H1 (cell line): ENCODE results near the gene CPA4. TPM values are rescaled to one million over a fixed set of nuclear protein-coding genes. Genes with fewer than 3 reads are reported as not detected.

Experiments used
- CTCF ChIA-PET: fragments of 300-600 bp; sonication (Branson Sonifier 250); formaldehyde crosslinking; loops from one replicate; lab custom pipeline; 2021; ENCODE audit not compliant: partially characterized antibody; lab: Charles Lee
- POLR2A ChIA-PET: fragments of 300-600 bp; sonication (Branson Sonifier 250); formaldehyde crosslinking; loops from one replicate; lab custom pipeline; 2021; ENCODE audit warnings: inconsistent platforms; ENCODE audit not compliant: partially characterized antibody; lab: Charles Lee
- DNase-seq, 2 experiments: peaks; one replicate each; pipeline versions ENCODE4 v3.0.0 to v3.0.0-alpha.2; 2010 to 2022; ENCODE audit warnings: low spot score in 2 of 2, low read depth in 1 of 2, mixed read lengths in 1 of 2
- FAIRE-seq: peaks from 2 replicates; lab custom pipeline; 2011; peaks lifted over from hg19 to GRCh38; lab: Jason Lieb, UNC
- H2AFZ ChIP-seq: 2 replicates; pipeline ENCODE4 v1.8.1; 2012; ENCODE audit warnings: low read length, inconsistent platforms
- H2AK5ac ChIP-seq: 2 replicates; pipeline ENCODE4 v1.6.1; 2013; ENCODE audit warnings: low read depth, low read length
- H2BK120ac ChIP-seq: replicated peaks from 2 replicates; pipeline ENCODE3; 2013; ENCODE audit warnings: low read depth, low read length, inconsistent platforms
- H2BK12ac ChIP-seq: 2 replicates; pipeline ENCODE4 v1.6.1; 2013; ENCODE audit warnings: low read depth, low read length
- H2BK15ac ChIP-seq: 2 replicates; pipeline ENCODE4 v1.6.1; 2013; ENCODE audit warnings: low read length
- H2BK20ac ChIP-seq: 2 replicates; pipeline ENCODE4 v1.6.1; 2013; ENCODE audit warnings: low read length
- H2BK5ac ChIP-seq: 2 replicates; pipeline ENCODE4 v1.6.1; 2013; ENCODE audit warnings: low read depth, low read length
- H3K14ac ChIP-seq: 2 replicates; pipeline ENCODE4 v1.6.1; 2013; ENCODE audit warnings: inconsistent platforms; ENCODE audit not compliant: insufficient read length
- H3K18ac ChIP-seq: 2 replicates; pipeline ENCODE4 v1.6.1; 2013; ENCODE audit warnings: low read length; ENCODE audit errors: extremely low read depth
- H3K23ac ChIP-seq: 2 replicates; pipeline ENCODE4 v1.6.1; 2013; ENCODE audit warnings: inconsistent platforms; ENCODE audit not compliant: insufficient read length
- H3K23me2 ChIP-seq: 2 replicates; pipeline ENCODE4 v1.6.1; 2013; ENCODE audit warnings: low read depth, low read length
- H3K27ac ChIP-seq: 2 replicates; pipeline ENCODE4 v1.6.1; 2011; ENCODE audit warnings: low read depth, low read length, inconsistent platforms
- H3K27me3 ChIP-seq, 4 experiments: replicated peaks in 1 of 4; 1 replicate in 1 of 4; 2 replicates in 3 of 4; pipeline versions ENCODE4 v1.6.1 to v1.8.1; 2011 to 2013; ENCODE audit warnings: low read length in 3 of 4, mild to moderate bottlenecking in 3 of 4, inconsistent platforms in 2 of 4, mixed read lengths in 2 of 4, moderate library complexity in 1 of 4; ENCODE audit not compliant: control insufficient read depth in 3 of 4, insufficient read depth in 3 of 4; ENCODE audit errors: extremely low read depth in 1 of 4
- H3K36me3 ChIP-seq, 4 experiments: 2 replicates each; pipeline versions ENCODE4 v1.6.1 to v1.8.1; 2011 to 2013; ENCODE audit warnings: mild to moderate bottlenecking in 4 of 4, low read length in 3 of 4, moderate library complexity in 2 of 4, control low read depth in 1 of 4, inconsistent platforms in 1 of 4; ENCODE audit not compliant: insufficient read depth in 4 of 4, control insufficient read depth in 2 of 4
- H3K4ac ChIP-seq: replicated peaks from 2 replicates; pipeline ENCODE3; 2013; ENCODE audit warnings: low read length, low read depth, mixed read lengths, inconsistent platforms; ENCODE audit not compliant: insufficient read length
- H3K4me1 ChIP-seq, 4 experiments: replicated peaks in 1 of 4; 1 replicate in 1 of 4; 2 replicates in 3 of 4; pipeline versions ENCODE4 v1.6.1 to v1.8.1; 2011 to 2013; ENCODE audit warnings: low read length in 3 of 4, inconsistent platforms in 2 of 4, mixed read lengths in 1 of 4; ENCODE audit not compliant: insufficient read depth in 4 of 4, control insufficient read depth in 3 of 4
- H3K4me2 ChIP-seq, 2 experiments: 2 replicates each; pipeline versions ENCODE4 v1.6.1 to v1.8.1; 2011 to 2013; ENCODE audit warnings: low read depth in 2 of 2, low read length in 2 of 2, control low read depth in 1 of 2, inconsistent platforms in 1 of 2, mild to moderate bottlenecking in 1 of 2; ENCODE audit not compliant: insufficient read depth in 1 of 2
- H3K4me3 ChIP-seq, 4 experiments: fragments of 200-600, 300-600 bp in 1 of 4; sonication (generic), shearing (Covaris generic), sonication (Bioruptor Twin) in 1 of 4; 2 replicates each; pipeline versions ENCODE4 v1.5.1 to v1.8.1; 2011 to 2016; ENCODE audit warnings: low read length in 4 of 4, low read depth in 3 of 4, control low read depth in 2 of 4, inconsistent platforms in 2 of 4, mild to moderate bottlenecking in 2 of 4, mixed read lengths in 1 of 4, moderate library complexity in 1 of 4; ENCODE audit not compliant: insufficient read depth in 2 of 4; ENCODE audit errors: extremely low read depth in 1 of 4
- H3K56ac ChIP-seq: replicated peaks from 2 replicates; pipeline ENCODE3; 2013; ENCODE audit warnings: low read depth, mild to moderate bottlenecking, mixed read lengths, low read length, inconsistent platforms; ENCODE audit not compliant: insufficient read length
- H3K79me1 ChIP-seq: 2 replicates; pipeline ENCODE4 v1.6.1; 2013; ENCODE audit warnings: low read depth, low read length, control low read depth
- H3K79me2 ChIP-seq, 2 experiments: 2 replicates each; pipeline versions ENCODE4 v1.6.1 to v1.8.1; 2012 to 2013; ENCODE audit warnings: low read length in 2 of 2, mild to moderate bottlenecking in 2 of 2, inconsistent platforms in 1 of 2; ENCODE audit not compliant: insufficient read depth in 2 of 2, control insufficient read depth in 1 of 2
- H3K9ac ChIP-seq, 4 experiments: replicated peaks in 1 of 4; 1 replicate in 1 of 4; 2 replicates in 3 of 4; pipeline versions ENCODE4 v1.6.1 to v1.8.1; 2011 to 2013; ENCODE audit warnings: low read depth in 3 of 4, low read length in 3 of 4, control low read depth in 2 of 4, mild to moderate bottlenecking in 2 of 4, moderate library complexity in 2 of 4, inconsistent platforms in 1 of 4; ENCODE audit errors: extremely low read depth in 1 of 4
- H3K9me3 ChIP-seq, 2 experiments: 2 replicates each; pipeline versions ENCODE4 v1.6.1 to v1.8.1; 2012 to 2013; ENCODE audit warnings: mild to moderate bottlenecking in 2 of 2, moderate library complexity in 2 of 2, control low read depth in 1 of 2, inconsistent platforms in 1 of 2, low read depth in 1 of 2, low read length in 1 of 2, mixed read lengths in 1 of 2; ENCODE audit not compliant: insufficient read depth in 2 of 2
- H4K20me1 ChIP-seq, 2 experiments: replicated peaks in 1 of 2; 2 replicates each; pipeline versions ENCODE3 to v1.8.1; 2011 to 2013; ENCODE audit warnings: inconsistent platforms in 2 of 2, low read length in 2 of 2, mild to moderate bottlenecking in 1 of 2; ENCODE audit not compliant: insufficient read depth in 2 of 2, control insufficient read depth in 1 of 2
- H4K5ac ChIP-seq: 2 replicates; pipeline ENCODE4 v1.6.1; 2013; ENCODE audit warnings: low read length, low read depth, mixed read lengths, inconsistent platforms; ENCODE audit not compliant: insufficient read length
- H4K8ac ChIP-seq: 2 replicates; pipeline ENCODE4 v1.8.0; 2013; ENCODE audit warnings: mild to moderate bottlenecking, moderate library complexity, low read length, inconsistent platforms; ENCODE audit not compliant: insufficient read depth; ENCODE audit errors: extremely low read depth
- H4K91ac ChIP-seq: replicated peaks from 2 replicates; pipeline ENCODE3; 2013; ENCODE audit warnings: low read length, mixed read lengths, inconsistent platforms; ENCODE audit not compliant: insufficient read length
- CBX8 ChIP-seq: fragments of 300-800, 300-1000 bp; sonication (generic); IDR thresholded peaks from 2 replicates; pipeline ENCODE4 v1.7.1; 2016; ENCODE audit warnings: low read depth, low read length, borderline replicate concordance
- JUND ChIP-seq: IDR thresholded peaks from 2 replicates; pipeline ENCODE4 v1.6.1; 2011; ENCODE audit warnings: mild to moderate bottlenecking, improper control_type of control experiment, low read length
- PHF8 ChIP-seq: fragments of 200-600 bp; sonication (generic); conservative IDR thresholded peaks from 2 replicates; pipeline ENCODE4 v1.7.1; 2012; ENCODE audit warnings: low read depth, mild to moderate bottlenecking, inconsistent platforms, low read length, moderate library complexity
- RXRA ChIP-seq: IDR thresholded peaks from 2 replicates; pipeline ENCODE4 v1.6.1; 2011; ENCODE audit warnings: low read depth, mild to moderate bottlenecking, low read length, moderate library complexity; ENCODE audit not compliant: insufficient read depth
- WGBS, 2 experiments: shearing (Covaris generic) in 1 of 2; methylation state at CpG; one replicate each; pipeline versions ENCODE4 v1.1.6 to v1.1.7; 2013 to 2015; ENCODE audit warnings: low lambda C conversion rate in 2 of 2, mixed read lengths in 2 of 2, inconsistent platforms in 1 of 2, low coverage in 1 of 2, missing lambda C conversion rate in 1 of 2; ENCODE audit not compliant: insufficient replicate concordance in 2 of 2, insufficient coverage in 1 of 2, insufficient read length in 1 of 2; ENCODE audit errors: extremely low coverage in 1 of 2, missing lambda C conversion rate in 1 of 2; 5-methylcytosine and 5-hydroxymethylcytosine counted together
- polyA plus RNA-seq, 7 experiments: library from polyadenylated mRNA; depleted of rRNA in 3 of 7; stranded (reverse) in 5 of 7; unstranded in 2 of 7; fragments of >200 nt in 5 of 7; fragments of 200-250 nt in 2 of 7; gene quantifications; 1 replicate in 5 of 7; 2 replicates in 1 of 7; 4 replicates in 1 of 7; pipeline versions ENCODE4 v1.2.1 to v1.2.3, GENCODE V29; 2011 to 2013; ENCODE audit warnings: missing spikeins in 2 of 7, mixed read lengths in 2 of 7
- total RNA-seq: library from RNA; stranded (reverse); fragmentation: NEBNext Ultra II Directional; extraction: Animal tissue kit (Norgen Biotek cat#: 25700); gene quantifications from 2 replicates; pipeline ENCODE4 v1.2.1, GENCODE V29; 2021

The CPA4 gene
- total and polyA plus RNA-seq, 2 of the 8 experiments (the other 6 are each of a cell fraction or from before 2014, with no cell fraction given), result 0.03 TPM; not detected in 1

- Histone ChIP-seq H3K4me2 (no peak overlapping the region), H2BK12ac (no peak overlapping the region), H3K79me2 (no peaks in the 10 kb centered on the region), H3K36me3 (no peaks in the 10 kb centered on the region), H3K4ac (no peak overlapping the region), H4K8ac (no peak overlapping the region), H3K4me1 (no peaks in the 10 kb centered on the region), H4K5ac (no peak overlapping the region), H3K4me3 (no peak overlapping the region), H2AK5ac (no peak overlapping the region), H2BK20ac (no peak overlapping the region), H3K27me3 (no peaks in the 10 kb centered on the region), H2BK5ac (no peak overlapping the region), H3K9ac (no peak overlapping the region), H4K20me1 (no peaks in the 10 kb centered on the region), H3K18ac (no peak overlapping the region), H4K91ac (no peak overlapping the region), H3K27ac (no peak overlapping the region), H3K23ac (no peak overlapping the region), H3K79me1 (no peaks in the 10 kb centered on the region), H3K9me3 (0 out of 4 replicates have a peak, but pooled peaks cover 0 to 2% of the 10 kb centered on the region in 2 experiments), H3K56ac (no peak overlapping the region), H2BK15ac (no peak overlapping the region), H3K14ac (no peak overlapping the region), H3K23me2 (no peaks in the 10 kb centered on the region), H2AFZ (no peak overlapping the region), H2BK120ac (no peak overlapping the region)
- TF ChIP-seq RXRA (no peak), PHF8 (no peak), CBX8 (no peak), JUND (no peak)
- CTCF ChIA-PET, result interaction anchor here (0.6 to 2.0 kb wide), 7 partner anchors 17 to 418 kb away, joined by 3 to 8 read pairs (median 3); no protein-coding TSS in a partner anchor
- POLR2A ChIA-PET, result no interaction called here
- WGBS, 2 experiments, result 94% methylated on average over 5 of the region's 5 CpGs; no CpG with 5 or more reads in 1 of the 2 experiments
- FAIRE-seq, result no peak
- no peak for DNase-seq
Observed at GRCh38 chr7:130294314-130294713, 1.4 kb downstream of the CPA4 start.
